A549 (cell line): ENCODE measurements around the gene FGF14. TPM values are rescaled to one million over a fixed set of nuclear protein-coding genes. Genes with fewer than 3 reads are reported as not detected.

Source experiments
- ATAC-seq, 2 experiments: fragments of 200-7000 bp in 1 of 2; fragments of >200 bp in 1 of 2; cut with Nextera tagmentation in 1 of 2; cut with Tn5 transposase in 1 of 2; 3 replicates each; pipeline versions ENCODE4 v1.8.0 to v1.9.1; 2018 to 2020; ENCODE audit warnings: mild to moderate bottlenecking in 1 of 2, moderate library complexity in 1 of 2
- CTCF ChIA-PET: fragments of 300-600 bp; sonication (Branson Sonifier 250); formaldehyde crosslinking; extraction: SDS; loops from one replicate; lab custom pipeline; 2021; ENCODE audit warnings: antibody characterized with exemption, inconsistent platforms; lab: Yijun Ruan, JAX
- POLR2A ChIA-PET: fragments of 350-600 bp; formaldehyde crosslinking; extraction: SDS; loops from one replicate; lab custom pipeline; 2021; ENCODE audit warnings: antibody characterized with exemption, inconsistent platforms; lab: Yijun Ruan, JAX
- DNase-seq, 2 experiments: peaks; one replicate each; pipeline versions ENCODE4 v3.0.0 to v3.0.0-alpha.2; 2011 to 2016; ENCODE audit warnings: low read depth in 1 of 2, low spot score in 1 of 2
- FAIRE-seq: peaks from 2 replicates; lab custom pipeline; 2011; peaks lifted over from hg19 to GRCh38; lab: Jason Lieb, UNC
- H3K27ac ChIP-seq, 2 experiments: fragments of >200 bp; sonication (Bioruptor Twin); formaldehyde crosslinking; 3 replicates each; pipeline ENCODE4 v1.5.1; 2016 to 2017
- H3K4me1 ChIP-seq: fragments of >200 bp; sonication (Bioruptor Twin); formaldehyde crosslinking; 3 replicates; pipeline ENCODE4 v1.6.1; 2016
- H3K4me2 ChIP-seq: fragments of >200 bp; sonication (Bioruptor Twin); formaldehyde crosslinking; 3 replicates; pipeline ENCODE4 v1.6.1; 2016
- H3K4me3 ChIP-seq: fragments of >200 bp; sonication (Bioruptor Twin); formaldehyde crosslinking; 3 replicates; pipeline ENCODE4 v1.5.1; 2016
- H3K9me3 ChIP-seq: fragments of >200 bp; sonication (Bioruptor Twin); formaldehyde crosslinking; 3 replicates; pipeline ENCODE4 v1.6.1; 2016
- CEBPB ChIP-seq, 2 experiments: fragments of >200 bp in 1 of 2; sonication (Bioruptor Twin) in 1 of 2; formaldehyde crosslinking in 1 of 2; IDR thresholded peaks; 2 replicates each; pipeline ENCODE4 v1.6.1; 2012 to 2016
- CHD2 ChIP-seq: fragments of 150-350 bp; IDR thresholded peaks from 2 replicates; pipeline ENCODE4 v1.6.1; 2014; ENCODE audit warnings: low read length; ENCODE audit not compliant: partially characterized antibody
- EHF ChIP-seq: fragments of 250-450 bp; sonication (Bioruptor Pico); IDR thresholded peaks from 2 replicates; pipeline ENCODE4 v1.5.0; 2020; ENCODE audit warnings: mild to moderate bottlenecking
- ELK1 ChIP-seq: fragments of 150-350 bp; IDR thresholded peaks from 2 replicates; pipeline ENCODE4 v1.6.1; 2014; ENCODE audit warnings: low read depth, mild to moderate bottlenecking, low read length
- FOXS1 ChIP-seq: fragments of 250-450 bp; sonication (Bioruptor Pico); IDR thresholded peaks from 2 replicates; pipeline ENCODE4 v1.5.0; 2020; ENCODE audit warnings: mild to moderate bottlenecking, moderate library complexity
- HMGXB4 ChIP-seq: fragments of 250-450 bp; sonication (Bioruptor Pico); IDR thresholded peaks from 2 replicates; pipeline ENCODE4 v1.5.0; 2021; ENCODE audit warnings: mild to moderate bottlenecking, moderate library complexity, borderline replicate concordance
- JUN ChIP-seq, 2 experiments: fragments of >200 bp; sonication (Bioruptor Twin); formaldehyde crosslinking; IDR thresholded peaks; 2 replicates in 1 of 2; 3 replicates in 1 of 2; pipeline ENCODE4 v1.6.1; 2016 to 2017
- JUNB ChIP-seq: fragments of >200 bp; sonication (Bioruptor Twin); formaldehyde crosslinking; IDR thresholded peaks from 2 replicates; pipeline ENCODE4 v1.6.1; 2016
- MAZ ChIP-seq: fragments of 150-350 bp; IDR thresholded peaks from 2 replicates; pipeline ENCODE4 v1.6.1; 2014; ENCODE audit warnings: antibody characterized with exemption, low read depth, low read length, borderline replicate concordance
- NFE2L2 ChIP-seq: fragments of 150-350 bp; conservative IDR thresholded peaks from 2 replicates; pipeline ENCODE4 v1.6.1; 2014; ENCODE audit warnings: low read length
- NPAS2 ChIP-seq: fragments of 250-450 bp; sonication (Bioruptor Pico); IDR thresholded peaks from 2 replicates; pipeline ENCODE4 v1.8.0; 2022; ENCODE audit warnings: mild to moderate bottlenecking, moderate library complexity, borderline replicate concordance
- NR3C1 ChIP-seq: fragments of >200 bp; sonication (Bioruptor Twin); formaldehyde crosslinking; IDR thresholded peaks from 3 replicates; pipeline ENCODE4 v1.6.1; 2017
- PHF8 ChIP-seq: fragments of 200-600 bp; sonication (generic); IDR thresholded peaks from 2 replicates; pipeline ENCODE4 v1.6.1; 2016; ENCODE audit warnings: low read depth, mild to moderate bottlenecking, antibody characterized with exemption, moderate library complexity, borderline replicate concordance
- POLR2AphosphoS2 ChIP-seq: conservative IDR thresholded peaks from 2 replicates; pipeline ENCODE4 v1.6.1; 2012; ENCODE audit warnings: low read length, improper control_type of control experiment, inconsistent platforms
- RCOR1 ChIP-seq: fragments of 150-350 bp; IDR thresholded peaks from 2 replicates; pipeline ENCODE4 v1.6.1; 2014; ENCODE audit warnings: antibody characterized with exemption, low read length, low read depth
- RFX5 ChIP-seq: fragments of 450-650 bp; IDR thresholded peaks from 2 replicates; pipeline ENCODE4 v1.7.1; 2014; ENCODE audit warnings: antibody characterized with exemption, mild to moderate bottlenecking, moderate library complexity
- SMC3 ChIP-seq: fragments of >200 bp; sonication (Bioruptor Twin); formaldehyde crosslinking; IDR thresholded peaks from 3 replicates; pipeline ENCODE4 v1.6.1; 2018; ENCODE audit warnings: inconsistent platforms
- SREBF2 ChIP-seq: fragments of 450-650 bp; IDR thresholded peaks from 2 replicates; pipeline ENCODE4 v1.6.1; 2014; ENCODE audit warnings: mild to moderate bottlenecking, moderate library complexity
- ZC3H11A ChIP-seq: fragments of 450-650 bp; IDR thresholded peaks from 2 replicates; pipeline ENCODE4 v1.6.1; 2014; ENCODE audit warnings: antibody characterized with exemption, mild to moderate bottlenecking
- ZFP36 ChIP-seq: fragments of 450-650 bp; IDR thresholded peaks from 2 replicates; pipeline ENCODE4 v1.6.1; 2014; ENCODE audit warnings: borderline replicate concordance; ENCODE audit not compliant: partially characterized antibody
- ZNF302 ChIP-seq: fragments of 250-450 bp; sonication (Bioruptor Pico); IDR thresholded peaks from 2 replicates; pipeline ENCODE4 v1.9.0; 2021; ENCODE audit warnings: inconsistent platforms, mild to moderate bottlenecking, moderate library complexity
- ZSCAN20 ChIP-seq: fragments of 250-450 bp; sonication (Bioruptor Pico); IDR thresholded peaks from 2 replicates; pipeline ENCODE4 v1.8.0; 2022; ENCODE audit warnings: mild to moderate bottlenecking, moderate library complexity
- WGBS: methylation state at CpG from one replicate; pipeline ENCODE4 v1.1.6; 2017; ENCODE audit errors: missing lambda C conversion rate; 5-methylcytosine and 5-hydroxymethylcytosine counted together
- polyA plus RNA-seq, 4 experiments: library from polyadenylated mRNA; depleted of rRNA in 3 of 4; stranded (reverse); fragments of >200 nt; fragmentation: RNase III in 1 of 4; extraction: RNeasy Plus Mini Kit Qiagen cat#74134 plus additional on column Dnase treatment in 1 of 4; gene quantifications; 2 replicates in 3 of 4; 3 replicates in 1 of 4; pipeline ENCODE4 v1.2.3, GENCODE V29; 2011 to 2017
- TF ChIP-seq, protein P1 (sequence below): IDR thresholded peaks from 2 replicates; pipeline ENCODE4 v1.6.1; 2012
- TF ChIP-seq, protein P2 (sequence below): fragments of >200 bp; sonication (Bioruptor Twin); formaldehyde crosslinking; IDR thresholded peaks from 2 replicates; pipeline ENCODE4 v1.6.1; 2016

FGF14 gene
- polyA plus RNA-seq, 2 of the 4 experiments (the other 2 are of a cell fraction), result not detected

DNA sequence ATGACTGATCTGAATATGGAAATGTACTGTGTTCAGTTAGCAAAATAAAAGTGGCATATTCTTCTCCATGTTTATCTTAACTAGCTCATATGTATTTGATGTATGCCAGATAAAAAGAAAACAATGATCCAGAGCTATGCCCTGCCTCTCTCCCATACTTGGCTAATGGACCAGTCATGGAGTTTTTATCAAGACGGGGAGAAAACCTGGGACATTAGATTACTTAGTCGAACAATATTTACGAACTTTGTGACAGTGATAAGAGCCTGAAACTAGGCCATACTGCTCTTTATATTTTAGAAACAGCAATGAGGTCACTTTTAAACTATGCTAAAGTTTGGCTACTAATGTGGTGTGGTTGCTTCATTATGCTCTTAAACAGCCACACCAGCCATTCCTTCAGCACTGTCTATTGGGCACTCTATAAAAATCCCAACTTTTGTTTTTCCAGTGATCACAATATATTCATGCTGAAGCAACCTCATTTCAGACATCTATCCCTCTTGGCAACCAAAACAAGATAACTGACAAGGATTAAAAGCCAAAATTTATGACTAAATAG is 265.0 kb downstream of the FGF14 start:
- no peak for FAIRE-seq

DNA sequence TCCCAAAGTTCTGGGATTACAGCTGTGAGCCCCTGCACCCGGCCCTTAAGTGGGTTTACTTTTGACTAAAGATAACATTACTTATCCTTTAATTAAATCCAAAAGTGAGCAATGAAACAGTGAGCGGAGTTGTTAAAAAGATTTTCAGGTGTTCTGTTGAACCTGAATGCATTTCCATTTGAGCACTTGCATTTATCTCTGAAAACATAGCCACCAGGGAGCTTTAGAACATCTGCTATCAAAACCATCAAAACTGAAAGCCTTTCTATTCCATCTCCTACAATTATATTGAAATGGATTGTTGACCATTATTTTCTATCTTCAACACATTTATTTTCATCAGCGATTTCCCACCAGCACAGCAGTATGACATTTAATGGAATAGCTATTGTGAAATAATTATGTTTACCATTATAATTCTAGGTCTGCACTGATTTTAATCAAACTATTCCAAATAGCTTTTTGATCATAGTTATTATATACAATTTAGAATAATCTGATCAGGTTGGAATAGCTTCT is 269.0 kb downstream of the FGF14 start:
- ATAC-seq, result no peak
- no peak overlapping the region for H3K4me2 ChIP-seq
- TF ChIP-seq HMGXB4 (CRISPR knock-in tag), result no peak
- no peak for TF ChIP-seq ZC3H11A
- H3K27ac ChIP-seq, result no peak overlapping the region
- FAIRE-seq, result no peak
- H3K4me1 ChIP-seq, result no peaks in the 10 kb centered on the region
- no peak overlapping the region for H3K4me3 ChIP-seq
- CTCF ChIA-PET, result no interaction called here
- WGBS, result 6% methylated on average over 3 of the region's 3 CpGs
- no peak for DNase-seq
- no peaks in the 10 kb centered on the region for H3K9me3 ChIP-seq
- POLR2A ChIA-PET, result no interaction called here

More for the DNA sequence above, 265.0 kb downstream of the FGF14 start:
- Histone ChIP-seq H3K9me3 (no peaks in the 10 kb centered on the region), H3K4me2 (no peak overlapping the region), H3K27ac (no peak overlapping the region), H3K4me3 (no peak overlapping the region), H3K4me1 (no peaks in the 10 kb centered on the region)
- WGBS, result 20% methylated on average over 3 of the region's 3 CpGs
- ATAC-seq, result no peak
- ChIA-PET POLR2A (no interaction called here), CTCF (interaction anchor here (1.5 to 1.9 kb wide), 2 partner anchors 11 to 419 kb away, joined by 4 to 6 read pairs; no protein-coding TSS in a partner anchor)
- DNase-seq, result no peak
- TF ChIP-seq JUNB (no peak), NPAS2 (no peak), RFX5 (no peak), MAZ (no peak), NR3C1 (no peak), ZSCAN20 (CRISPR knock-in tag) (no peak), JUN (IDR thresholded peaks at IDR 0.05) (no peak), RCOR1 (no peak), POLR2AphosphoS2 (no peak)

DNA sequence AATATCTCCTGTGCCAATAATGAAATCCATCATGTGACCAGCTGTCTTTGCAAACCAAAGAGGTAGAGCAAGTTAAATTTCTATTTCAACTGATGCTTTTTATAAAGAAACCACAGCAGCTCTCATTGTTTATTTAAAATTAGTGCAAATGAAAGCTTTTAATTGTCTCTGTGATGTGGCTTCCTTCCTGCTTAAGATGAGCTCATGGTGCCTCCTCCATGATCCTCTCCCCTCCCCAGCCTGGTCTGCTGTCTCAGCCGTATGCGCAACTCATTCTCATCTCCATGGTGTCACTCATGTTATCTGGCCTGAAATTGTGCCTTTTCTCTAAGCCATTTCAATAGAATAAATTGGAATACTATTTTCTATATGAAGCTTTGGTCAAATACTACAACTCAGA is 270.6 kb downstream of the FGF14 start:
- Histone ChIP-seq H3K27ac (no peak overlapping the region), H3K4me1 (no peaks in the 10 kb centered on the region)
- WGBS, result 96% methylated on average over 2 of the region's 2 CpGs
- no peak for ATAC-seq
- no peak for TF ChIP-seq ZNF302 (CRISPR knock-in tag)
- TF ChIP-seq, all 56 proteins: peak for 0
- ChIA-PET POLR2A (no interaction called here), CTCF (no interaction called here)
- Histone ChIP-seq H3K4me2 (no peak overlapping the region), H3K4me3 (no peak overlapping the region), H3K9me3 (no peaks in the 10 kb centered on the region)
- DNase-seq (no peak), FAIRE-seq (no peak)

DNA sequence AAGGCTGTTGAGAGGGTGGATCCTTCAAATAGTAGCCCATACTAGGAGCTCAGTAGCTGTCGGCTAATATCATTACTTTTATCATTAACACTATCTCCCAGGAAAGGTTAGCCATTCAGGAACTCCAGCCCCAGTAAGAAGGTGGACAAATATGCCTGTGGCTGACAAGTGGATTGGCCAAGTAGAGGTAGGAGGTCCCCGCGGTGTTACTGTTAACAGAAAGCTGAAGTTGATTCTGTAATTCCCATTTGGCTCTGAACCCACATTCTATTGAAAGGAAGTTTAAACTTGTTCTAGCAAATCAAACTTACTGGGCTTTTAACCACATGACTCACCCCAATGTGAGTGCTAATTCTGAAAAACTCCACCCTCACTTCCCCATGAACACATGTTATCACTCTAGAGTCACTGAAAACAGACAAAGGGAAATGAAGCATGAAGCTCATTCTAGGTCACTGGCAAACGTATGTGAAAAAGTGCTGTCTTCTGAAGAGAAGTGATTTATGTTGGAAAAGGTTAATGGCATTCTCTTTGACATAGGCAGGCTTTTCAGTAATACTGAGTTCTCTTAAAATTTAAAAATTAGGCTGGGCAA is 273.5 kb downstream of the FGF14 start:
- WGBS, result 0% methylated on average over 4 of the region's 4 CpGs
- CTCF ChIA-PET, result interaction anchor here (0.5 kb wide), 1 partner anchor 76 kb away, joined by 3 read pairs; no protein-coding TSS in a partner anchor
- Histone ChIP-seq H3K9me3 (no peaks in the 10 kb centered on the region), H3K4me3 (no peak overlapping the region), H3K27ac (no peak overlapping the region)
- no peak for TF ChIP-seq NFE2L2
- TF ChIP-seq, protein P1, sequence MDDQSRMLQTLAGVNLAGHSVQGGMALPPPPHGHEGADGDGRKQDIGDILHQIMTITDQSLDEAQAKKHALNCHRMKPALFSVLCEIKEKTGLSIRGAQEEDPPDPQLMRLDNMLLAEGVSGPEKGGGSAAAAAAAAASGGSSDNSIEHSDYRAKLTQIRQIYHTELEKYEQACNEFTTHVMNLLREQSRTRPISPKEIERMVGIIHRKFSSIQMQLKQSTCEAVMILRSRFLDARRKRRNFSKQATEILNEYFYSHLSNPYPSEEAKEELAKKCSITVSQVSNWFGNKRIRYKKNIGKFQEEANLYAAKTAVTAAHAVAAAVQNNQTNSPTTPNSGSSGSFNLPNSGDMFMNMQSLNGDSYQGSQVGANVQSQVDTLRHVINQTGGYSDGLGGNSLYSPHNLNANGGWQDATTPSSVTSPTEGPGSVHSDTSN, result no peak
- no peak for TF ChIP-seq HMGXB4 (CRISPR knock-in tag)
- TF ChIP-seq CEBPB (IDR thresholded peaks at IDR 0.05), result no peak
- no peak for TF ChIP-seq JUN (IDR thresholded peaks at IDR 0.05)
- TF ChIP-seq CHD2, result no peak
- TF ChIP-seq FOXS1 (CRISPR knock-in tag), result no peak
- TF ChIP-seq PHF8, result no peak
- no peak for TF ChIP-seq ZFP36
- TF ChIP-seq NR3C1, result no peak
- no peak for TF ChIP-seq ELK1
- no peak for TF ChIP-seq MAZ
- no peak for TF ChIP-seq SREBF2
- TF ChIP-seq, protein P2, sequence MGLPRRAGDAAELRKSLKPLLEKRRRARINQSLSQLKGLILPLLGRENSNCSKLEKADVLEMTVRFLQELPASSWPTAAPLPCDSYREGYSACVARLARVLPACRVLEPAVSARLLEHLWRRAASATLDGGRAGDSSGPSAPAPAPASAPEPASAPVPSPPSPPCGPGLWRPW, result no peak
- no peak for TF ChIP-seq SMC3
- TF ChIP-seq EHF, result no peak
- no peak for TF ChIP-seq ZC3H11A
- TF ChIP-seq, all 56 proteins: peak for 0
- no peaks in the 10 kb centered on the region for H3K4me1 ChIP-seq
- H3K4me2 ChIP-seq, result no peak overlapping the region
- ATAC-seq (no peak), DNase-seq (no peak), FAIRE-seq (no peak)
- POLR2A ChIA-PET, result no interaction called here
